IMR-90 (cell line): Measurements from ENCODE around the gene NKX1-1.

ENCODE experiments used
- BHLHE40 ChIP-seq: fragments of 150-350 bp; IDR thresholded peaks from 2 replicates; pipeline ENCODE4 v1.6.1; 2016; ENCODE audit warnings: mild to moderate bottlenecking, low read depth, low read length
- CEBPB ChIP-seq: IDR thresholded peaks from 2 replicates; pipeline ENCODE4 v1.6.1; 2012; ENCODE audit warnings: low read depth, low read length, improper control_type of control experiment
- CHD1 ChIP-seq: IDR thresholded peaks from 2 replicates; pipeline ENCODE4 v1.6.1; 2012; ENCODE audit warnings: low read depth, low read length, improper control_type of control experiment
- CTCF ChIP-seq: conservative IDR thresholded peaks from 2 replicates; pipeline ENCODE4 v1.5.1; 2012; ENCODE audit warnings: mild to moderate bottlenecking, low read depth, low read length, improper control_type of control experiment
- FOS ChIP-seq: fragments of 150-350 bp; IDR thresholded peaks from 2 replicates; pipeline ENCODE4 v1.6.1; 2016; ENCODE audit warnings: low read depth, low read length
- MXI1 ChIP-seq: IDR thresholded peaks from 2 replicates; pipeline ENCODE4 v1.6.1; 2012; ENCODE audit warnings: low read depth, mild to moderate bottlenecking, low read length, moderate library complexity, borderline replicate concordance
- NFE2L2 ChIP-seq: fragments of 150-350 bp; IDR thresholded peaks from 2 replicates; pipeline ENCODE4 v1.6.1; 2016; ENCODE audit warnings: low read depth, mild to moderate bottlenecking, low read length
- POLR2A ChIP-seq: IDR thresholded peaks from 2 replicates; pipeline ENCODE4 v1.6.1; 2012; ENCODE audit warnings: mild to moderate bottlenecking, low read depth, low read length

DNA sequence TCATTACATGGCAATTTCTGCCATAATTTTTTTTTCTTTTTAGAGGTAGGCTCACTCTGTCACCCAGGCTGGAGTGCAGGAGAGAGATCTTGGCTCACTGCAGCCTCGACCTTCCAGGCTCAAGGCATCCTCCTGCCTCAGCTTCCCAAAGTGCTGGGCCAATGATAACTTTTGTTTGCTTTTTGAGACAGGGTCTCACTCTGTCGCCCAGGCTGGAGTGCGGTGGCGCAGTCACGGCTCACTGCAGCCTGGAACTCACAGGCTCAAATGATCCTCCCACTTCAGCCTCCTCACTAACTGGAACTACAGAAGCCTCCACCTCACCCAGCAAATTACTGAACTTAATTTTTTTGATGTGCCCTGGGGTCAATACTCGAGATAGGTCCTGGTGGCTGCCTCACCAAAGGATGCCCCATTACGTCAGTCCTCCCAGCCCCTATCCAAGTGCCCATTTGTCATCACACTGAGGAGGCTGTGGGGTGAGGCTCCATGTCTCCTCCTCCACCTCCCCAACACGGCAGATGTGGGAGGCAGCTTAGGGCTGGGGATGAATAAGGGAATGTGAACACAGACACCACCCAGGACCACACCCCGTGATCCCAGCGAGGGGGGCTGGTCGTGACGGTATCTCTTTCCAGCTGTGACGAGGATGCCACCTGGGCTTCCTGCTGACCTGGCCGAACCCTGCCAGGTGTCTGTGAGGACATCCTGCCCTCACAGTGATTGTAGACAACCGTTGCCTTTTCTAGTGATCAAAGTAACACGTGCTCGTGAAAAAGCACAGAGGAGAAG is 12.4 kb upstream of the NKX1-1 start:
- TF ChIP-seq MXI1: no peak
- no peak for TF ChIP-seq CHD1
- no peak for TF ChIP-seq POLR2A
- no peak for TF ChIP-seq CTCF
- no peak for TF ChIP-seq FOS
- no peak for TF ChIP-seq BHLHE40
- TF ChIP-seq CEBPB: no peak
- TF ChIP-seq NFE2L2: no peak
